HG03469 (cell line): ENCODE measurements around the gene GRAMD4.

ENCODE experiments used
- ATAC-seq: cut with Tn5 transposase; IDR thresholded peaks from one replicate; pipeline ENCODE4 v1.9.1; 2021; ENCODE audit warnings: mild to moderate bottlenecking, moderate library complexity, moderate number of reproducible peaks; ENCODE audit not compliant: unreplicated experiment

Gene GRAMD4

DNA sequence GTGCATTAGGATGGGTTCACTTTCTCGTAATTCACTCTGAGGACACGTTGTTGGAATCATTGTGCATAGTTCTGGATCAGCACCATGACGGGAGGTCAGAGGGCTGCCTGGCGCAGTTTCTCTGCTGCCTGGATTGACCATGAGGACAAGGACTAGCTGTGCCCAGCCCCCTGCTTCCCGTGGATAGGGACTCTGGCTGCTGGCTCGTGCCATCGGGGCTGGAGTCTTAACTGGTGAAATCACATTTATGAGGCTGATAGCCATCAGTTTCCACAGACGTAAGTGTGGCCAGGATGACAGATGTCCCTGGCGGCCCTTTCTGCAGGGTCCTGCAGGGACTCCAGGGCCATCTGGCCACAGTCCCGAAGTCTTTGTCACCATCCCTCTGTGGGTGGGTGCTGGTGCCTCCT, 24.1 kb upstream of the GRAMD4 start:
- no peak for ATAC-seq

DNA sequence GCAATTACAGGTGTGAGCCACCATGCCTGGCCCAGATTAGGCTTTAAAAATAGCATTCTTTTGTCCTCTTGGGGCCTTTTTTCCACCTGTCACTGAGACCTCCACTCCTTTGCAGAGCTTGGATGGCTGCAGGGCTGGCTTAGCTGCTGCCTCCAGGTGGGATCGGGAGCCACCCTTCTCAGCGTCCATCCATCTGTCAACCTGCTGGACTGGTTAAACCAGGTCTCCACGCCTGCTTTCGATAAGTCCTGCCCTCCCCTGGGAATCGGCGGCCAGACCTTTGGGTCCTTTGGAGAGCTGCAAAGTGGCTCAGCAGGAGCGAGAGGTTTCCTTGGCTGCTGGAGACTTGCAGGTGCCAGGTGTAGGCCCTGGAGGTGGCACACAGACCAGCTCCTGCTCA, 23.4 kb upstream of the GRAMD4 start:
- ATAC-seq: no peak

DNA sequence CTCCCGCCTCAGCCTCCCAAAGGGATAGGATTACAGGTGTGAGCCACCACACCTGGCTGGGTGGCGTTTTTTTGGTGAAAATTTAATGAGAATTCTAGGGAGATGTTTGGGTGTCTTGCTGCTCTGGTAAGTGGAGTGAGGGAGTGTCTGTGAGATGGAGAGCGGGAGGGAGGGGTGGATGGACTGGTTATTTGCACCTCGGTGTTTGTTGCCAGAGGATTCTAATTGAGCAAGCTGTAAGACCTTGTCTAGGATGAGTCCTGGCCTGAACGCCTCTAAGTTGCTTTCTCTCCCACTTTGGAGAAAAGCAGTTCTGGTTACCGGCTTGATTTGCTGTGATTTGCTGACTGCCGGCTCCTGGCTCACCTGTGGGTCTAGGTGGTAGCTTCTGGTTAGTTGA, 22.0 kb upstream of the GRAMD4 start:
- ATAC-seq: no peak

- ATAC-seq: no peak
Observed at GRCh38 chr22:46598737-46599424, 21.3 kb upstream of the GRAMD4 start.

- no peak for ATAC-seq
Observed at GRCh38 chr22:46600273-46600796, 19.9 kb upstream of the GRAMD4 start.

GRCh38 chr22:46602025-46602424, 18.2 kb upstream of the GRAMD4 start:
- ATAC-seq: no peak

DNA sequence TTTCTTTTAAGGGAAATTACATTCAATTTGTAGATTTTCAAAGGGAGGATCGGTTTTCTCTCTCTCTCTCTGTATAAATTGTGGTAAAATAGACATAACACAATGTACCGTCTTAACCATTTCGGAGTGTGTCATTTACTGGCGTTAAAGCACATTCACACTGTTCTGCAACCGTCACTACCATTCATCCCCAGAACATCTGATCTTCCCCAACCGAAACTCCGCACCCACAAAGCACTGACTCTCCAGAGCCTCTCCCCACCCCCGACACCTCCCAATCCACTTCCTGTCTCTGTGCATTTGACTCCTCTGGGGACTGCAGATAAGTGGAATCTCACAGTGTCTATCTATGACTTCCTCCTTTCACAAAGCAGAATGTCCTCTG, 15.9 kb upstream of the GRAMD4 start:
- no peak for ATAC-seq

DNA sequence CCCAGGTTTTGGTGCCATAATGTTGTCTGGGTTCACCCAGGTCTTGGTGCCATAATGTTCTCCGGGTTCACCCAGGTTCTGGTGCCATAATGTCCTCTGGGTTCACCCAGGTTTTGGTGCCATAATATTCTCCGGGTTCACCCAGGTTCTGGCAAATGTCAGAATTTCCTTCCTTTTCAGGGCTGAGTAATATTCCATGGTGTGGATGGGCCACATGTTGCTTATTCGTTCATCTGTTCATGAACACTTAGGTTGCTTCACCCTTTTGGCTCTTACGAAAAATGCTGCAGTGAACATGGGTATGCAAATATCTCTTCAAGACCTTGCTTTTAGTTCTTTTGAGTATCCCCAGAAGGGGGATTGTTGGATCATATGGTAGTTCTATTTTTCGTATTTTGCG, 15.1 kb upstream of the GRAMD4 start:
- ATAC-seq: no peak

DNA sequence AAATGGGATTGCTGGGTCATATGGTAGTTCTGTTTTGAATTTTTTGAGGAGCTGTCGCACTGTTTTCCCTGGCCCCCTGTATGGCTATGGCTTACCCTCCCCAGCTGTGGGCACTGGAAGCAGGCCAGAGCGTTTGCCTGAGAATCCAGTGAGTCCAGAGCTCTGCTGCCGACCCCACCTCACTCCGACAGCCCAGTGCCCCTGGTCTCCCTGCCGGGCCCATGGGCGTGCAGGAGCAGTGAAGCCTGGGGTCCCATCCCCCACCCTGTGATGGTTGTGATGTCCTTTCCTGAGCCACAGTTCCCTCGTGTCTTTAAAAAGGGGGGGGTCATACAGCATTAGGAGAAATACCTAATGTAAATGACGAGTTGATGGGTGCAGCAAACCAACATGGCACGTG, 13.3 kb upstream of the GRAMD4 start:
- no peak for ATAC-seq

GRCh38 chr22:46607483-46608114, 12.6 kb upstream of the GRAMD4 start:
- ATAC-seq: no peak

DNA sequence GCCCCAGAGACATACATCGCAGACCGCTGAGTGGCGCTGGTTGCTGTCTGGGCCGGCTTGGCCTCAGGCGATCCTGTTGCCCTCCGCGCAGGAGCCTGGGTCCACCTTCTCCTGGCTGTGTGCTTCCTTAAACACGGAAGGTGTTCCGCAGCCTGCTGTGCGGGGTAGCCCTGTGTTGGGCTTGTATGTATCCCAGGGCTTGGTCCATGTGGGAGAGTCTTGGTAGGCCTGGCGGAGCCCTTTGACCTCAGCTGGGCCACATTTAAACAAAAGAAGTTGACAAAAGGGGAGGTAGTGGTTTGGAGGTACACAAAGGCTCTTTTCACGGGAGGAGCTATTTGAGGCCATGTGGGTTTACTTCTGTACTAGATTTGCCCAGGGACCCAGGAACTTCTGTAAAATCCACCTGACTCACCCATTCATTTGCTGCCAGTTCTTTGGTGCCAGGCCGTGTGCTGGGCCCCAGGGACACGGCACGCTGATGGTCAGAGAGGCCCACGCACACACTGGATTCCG, 11.0 kb upstream of the GRAMD4 start:
- no peak for ATAC-seq

DNA sequence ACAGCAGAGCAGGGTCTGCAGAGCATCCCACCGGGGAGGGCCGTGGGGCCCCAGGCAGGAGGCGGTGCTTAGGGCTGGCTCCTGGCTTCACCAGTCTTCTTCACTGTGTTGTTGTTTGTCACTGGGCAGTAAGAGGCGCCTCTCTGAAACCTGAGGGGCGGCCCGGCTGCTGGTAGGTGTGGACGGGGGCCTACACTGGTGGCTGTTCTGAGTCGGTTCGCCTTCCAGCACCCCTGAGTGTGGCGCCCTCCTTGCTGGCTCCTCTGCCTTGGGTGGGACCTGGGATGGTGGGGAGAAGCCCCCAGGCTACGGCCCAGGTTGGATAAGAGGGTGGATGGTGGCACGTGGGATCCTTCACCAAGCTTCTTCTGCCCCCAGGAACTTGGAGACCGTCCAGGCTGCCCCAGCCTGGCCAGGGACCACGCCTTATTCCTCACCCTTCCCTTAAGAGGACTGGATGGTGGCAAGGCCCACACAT, 10.4 kb upstream of the GRAMD4 start:
- ATAC-seq: no peak

GRCh38 chr22:46610356-46610755, 9.8 kb upstream of the GRAMD4 start:
- no peak for ATAC-seq

DNA sequence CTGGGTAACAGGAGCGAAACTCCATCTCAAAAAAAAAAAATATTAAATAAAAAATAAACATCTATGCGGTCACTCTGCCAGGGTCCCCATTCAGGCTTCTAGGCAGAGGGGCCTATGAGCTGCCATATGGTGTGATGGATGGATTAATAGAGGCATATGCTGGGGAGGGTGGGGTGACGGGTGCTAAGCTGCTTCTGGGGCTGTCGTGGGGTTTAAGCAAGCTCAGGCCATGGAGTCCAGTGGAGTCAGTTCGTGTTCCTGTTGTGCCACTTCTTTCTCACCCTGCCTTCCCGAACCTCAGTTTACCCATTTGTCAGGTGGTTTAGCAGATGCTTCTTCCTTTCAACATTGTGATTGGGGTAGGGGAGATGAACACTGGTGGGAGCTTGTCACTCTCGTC, 9.0 kb upstream of the GRAMD4 start:
- no peak for ATAC-seq

DNA sequence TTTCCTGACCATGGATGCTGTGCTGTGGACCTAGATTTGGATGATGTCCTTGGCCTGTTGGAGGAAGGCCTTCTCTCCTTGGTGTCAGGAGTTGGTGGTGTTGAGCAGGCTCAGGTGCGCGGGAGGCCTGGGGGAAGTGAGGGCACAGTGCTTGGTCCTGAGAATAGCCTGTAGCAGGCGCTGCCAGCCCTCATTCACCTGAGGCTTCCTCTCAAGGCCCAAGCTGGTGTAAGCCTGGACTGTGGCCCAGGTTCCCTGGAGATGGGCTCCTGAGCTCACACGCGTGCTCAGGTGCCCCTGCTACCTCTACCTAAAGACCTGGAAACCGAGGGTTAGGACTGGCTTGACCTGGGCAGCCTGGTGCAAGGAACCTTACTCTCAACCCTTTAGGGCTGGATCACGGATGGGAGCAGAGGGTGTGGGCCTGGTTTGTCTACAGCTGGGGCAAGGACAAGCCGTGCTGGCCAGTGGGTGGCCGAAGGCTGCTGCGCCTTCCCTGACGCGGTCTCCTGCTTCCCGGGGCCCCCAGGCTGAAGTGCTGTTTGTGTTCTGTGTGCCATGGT, 7.8 kb upstream of the GRAMD4 start:
- no peak for ATAC-seq

- ATAC-seq: no peak
Observed at GRCh38 chr22:46612904-46613605, 7.1 kb upstream of the GRAMD4 start.

GRCh38 chr22:46613606-46614021, 6.6 kb upstream of the GRAMD4 start:
- no peak for ATAC-seq

GRCh38 chr22:46614025-46614931, 5.9 kb upstream of the GRAMD4 start:
- ATAC-seq: no peak

GRCh38 chr22:46617207-46617985, 2.8 kb upstream of the GRAMD4 start:
- ATAC-seq: no peak
